Measurements from ENCODE around the gene ZBTB20.

ZBTB20 gene

GRCh38 chr3:114903213-114903612 is 243.9 kb downstream of the ZBTB20 start:
- DNase-seq: no peak

GRCh38 chr3:114902691-114903101 is 244.4 kb downstream of the ZBTB20 start:
- no peak for DNase-seq

DNA sequence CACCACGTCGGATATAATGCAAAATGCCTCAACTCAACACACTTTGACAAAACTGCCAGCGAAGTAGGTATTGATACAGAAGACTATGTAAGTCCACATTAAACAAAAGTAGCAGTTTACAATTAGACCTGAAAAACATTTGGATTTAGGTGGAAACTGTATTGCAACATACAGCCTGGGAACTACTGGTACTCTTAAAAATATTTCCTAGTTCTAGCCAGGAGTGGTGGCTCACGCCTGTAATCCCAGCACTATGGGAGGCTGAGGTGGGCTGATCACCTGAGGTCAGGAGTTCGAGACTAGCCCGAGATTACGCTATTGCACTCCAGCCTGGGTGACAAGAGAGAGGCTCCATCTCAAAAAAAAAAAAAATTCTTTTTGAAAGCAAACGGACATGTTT is 246.2 kb downstream of the ZBTB20 start:
- DNase-seq: no peak

- DNase-seq: no peak
Measured at GRCh38 chr3:114899186-114899931, 247.7 kb downstream of the ZBTB20 start.

- DNase-seq: no peak
Measured at GRCh38 chr3:114896978-114897377, 250.1 kb downstream of the ZBTB20 start.

- DNase-seq: no peak
Measured at GRCh38 chr3:114893361-114893760, 253.7 kb downstream of the ZBTB20 start.

DNA sequence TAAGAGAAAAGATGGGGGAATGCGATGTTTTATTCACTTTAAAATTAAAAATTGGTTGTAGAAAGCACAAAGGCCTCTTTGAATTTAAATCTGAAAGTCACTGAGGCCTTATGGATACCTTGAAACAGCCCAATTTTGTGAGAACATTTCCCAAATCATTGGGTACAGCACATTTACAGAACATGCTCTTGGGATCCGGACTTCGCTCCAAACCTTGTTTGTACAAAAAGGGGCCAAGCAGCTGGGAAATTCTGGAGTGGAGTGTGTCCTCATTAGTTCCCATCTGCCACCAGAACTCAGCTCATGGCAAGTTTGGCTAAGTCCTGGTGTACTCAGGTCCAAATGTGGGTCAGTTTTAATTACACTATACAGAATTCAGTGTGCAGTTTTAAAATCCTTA is 254.2 kb downstream of the ZBTB20 start:
- DNase-seq: no peak

GRCh38 chr3:114892131-114892879 is 254.8 kb downstream of the ZBTB20 start:
- no peak for DNase-seq

- no peak for DNase-seq
Measured at GRCh38 chr3:114887806-114888205, 259.3 kb downstream of the ZBTB20 start.

- no peak for DNase-seq
Measured at GRCh38 chr3:114886905-114887304, 260.2 kb downstream of the ZBTB20 start.

DNA sequence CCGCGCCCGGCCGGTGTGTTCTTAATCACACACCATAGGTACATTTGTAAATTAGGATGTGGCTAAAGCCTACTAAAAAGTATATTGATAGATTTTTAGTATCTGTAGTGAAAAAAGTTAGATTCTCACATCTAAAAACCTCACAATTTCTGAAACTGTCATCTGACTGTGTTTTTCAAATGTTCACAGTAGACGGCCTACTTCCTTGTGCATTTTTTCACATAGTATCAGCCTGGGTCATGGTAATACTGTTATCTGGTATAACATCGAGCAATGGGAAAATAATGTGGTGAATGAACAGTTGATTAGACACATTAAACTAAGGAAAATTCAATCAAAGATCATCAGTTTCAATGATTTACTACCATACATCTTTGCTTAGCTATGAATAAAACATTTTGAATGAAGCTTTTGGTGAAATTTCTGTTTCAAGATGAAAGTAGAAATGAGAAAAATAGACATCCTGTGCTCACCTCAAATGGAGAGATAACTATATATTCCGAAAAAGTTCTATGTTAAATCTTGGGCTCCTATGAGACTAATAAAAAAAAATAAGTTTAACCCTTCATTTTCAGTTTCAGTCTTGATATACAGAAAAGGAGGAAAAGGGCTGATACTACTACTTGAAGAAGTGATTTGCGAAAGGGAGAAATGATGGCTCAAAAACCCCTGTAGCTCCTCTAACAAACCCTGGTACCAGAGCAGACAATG is 262.7 kb downstream of the ZBTB20 start:
- no peak for DNase-seq

DNA sequence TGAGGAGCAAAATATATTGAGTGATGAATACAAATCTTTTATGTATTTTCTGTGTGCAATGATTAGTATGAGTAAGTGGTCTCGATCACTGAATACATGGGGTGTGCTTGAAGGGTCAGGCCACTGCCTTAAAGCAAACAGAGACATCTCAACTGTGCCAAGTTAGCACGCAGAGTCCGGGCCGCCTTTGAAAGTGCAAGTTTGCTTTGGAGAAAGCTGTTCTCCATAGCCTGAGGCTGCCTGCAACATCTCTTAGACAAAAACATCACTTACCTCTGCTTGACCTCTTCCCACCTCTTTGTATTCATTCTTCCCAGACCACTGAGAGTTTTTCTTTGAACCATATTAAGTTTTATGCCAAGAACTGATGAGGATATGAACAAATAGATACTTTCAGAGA is 267.0 kb downstream of the ZBTB20 start:
- DNase-seq: no peak

DNA sequence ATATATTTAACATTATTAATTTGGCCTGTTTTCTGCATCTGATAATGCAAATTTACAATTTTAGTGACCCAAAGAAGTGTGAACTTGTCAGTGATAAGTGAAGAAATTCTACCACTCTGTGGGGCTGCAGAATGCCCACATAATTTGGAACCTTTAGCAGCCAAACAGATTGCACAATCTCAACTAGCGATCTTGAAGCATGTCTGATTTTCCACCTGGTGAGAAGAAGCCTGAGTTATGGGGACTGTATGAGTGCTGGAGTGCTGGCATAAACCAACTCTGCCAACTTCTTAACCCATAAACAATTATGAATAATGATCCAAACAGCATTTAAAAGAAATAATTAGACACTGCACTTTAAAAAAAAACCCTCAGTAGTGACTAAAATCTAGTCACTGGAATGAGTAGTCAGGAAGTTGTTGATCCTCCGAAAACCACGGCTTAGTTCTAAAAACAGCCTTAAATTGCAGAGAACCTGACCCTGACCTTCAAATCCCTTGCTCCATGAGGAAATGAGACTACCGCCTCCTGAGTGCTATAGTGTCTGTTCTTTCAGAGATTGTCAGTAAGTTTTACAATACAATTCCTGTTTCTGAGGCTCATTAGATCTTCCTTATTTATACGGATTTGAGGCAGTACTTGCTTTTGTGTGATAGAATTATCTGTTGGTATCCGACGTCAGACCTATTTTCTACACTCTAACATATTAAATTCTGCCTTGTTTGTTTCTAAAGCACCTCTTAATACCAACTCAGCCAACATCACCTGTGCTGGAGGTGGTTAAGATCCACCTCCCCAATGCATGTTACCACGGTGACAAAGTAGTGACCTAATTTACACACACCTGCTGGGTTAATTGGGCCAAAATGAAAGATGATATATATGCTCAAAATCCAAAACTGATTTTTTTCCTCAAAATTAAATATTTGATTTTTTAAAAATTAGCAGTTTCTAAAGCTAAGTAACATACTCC is 267.7 kb downstream of the ZBTB20 start:
- no peak for DNase-seq

DNA sequence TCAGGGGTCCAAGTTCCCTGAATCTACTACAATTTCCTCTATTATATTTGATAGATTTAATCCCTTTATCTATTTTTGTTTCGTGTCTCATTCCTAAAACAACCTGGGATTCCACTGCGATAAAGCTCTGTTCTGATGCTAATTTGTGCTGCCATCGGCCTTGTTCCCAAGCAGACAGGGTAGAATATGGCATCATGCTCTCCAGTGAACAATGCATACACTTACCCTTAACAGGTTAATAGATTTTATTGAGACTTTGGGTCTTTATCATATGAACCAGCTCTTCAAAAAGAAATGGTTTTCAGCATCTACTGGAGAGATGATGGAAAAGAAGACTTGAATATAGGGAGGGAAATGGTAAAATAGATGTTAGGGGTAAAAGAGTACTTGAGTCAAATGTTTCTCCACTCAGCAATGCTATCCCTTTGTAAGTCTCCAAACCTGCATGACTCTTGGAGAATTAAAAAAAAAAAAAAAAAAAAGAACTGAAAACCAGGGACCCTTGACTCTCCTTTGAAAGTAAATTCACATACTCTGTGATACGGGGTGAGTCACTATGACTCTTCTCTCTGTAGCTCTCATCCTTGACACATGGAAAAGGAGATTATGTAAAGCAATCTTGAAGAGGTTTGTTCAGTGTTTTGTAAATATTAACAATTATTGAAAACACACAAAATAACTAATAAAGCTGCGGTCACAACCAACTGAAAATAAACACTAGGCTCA is 268.8 kb downstream of the ZBTB20 start:
- DNase-seq: no peak

GRCh38 chr3:114877378-114878113 is 269.5 kb downstream of the ZBTB20 start:
- DNase-seq: no peak

GRCh38 chr3:114874522-114874971 is 272.5 kb downstream of the ZBTB20 start:
- no peak for DNase-seq

DNA sequence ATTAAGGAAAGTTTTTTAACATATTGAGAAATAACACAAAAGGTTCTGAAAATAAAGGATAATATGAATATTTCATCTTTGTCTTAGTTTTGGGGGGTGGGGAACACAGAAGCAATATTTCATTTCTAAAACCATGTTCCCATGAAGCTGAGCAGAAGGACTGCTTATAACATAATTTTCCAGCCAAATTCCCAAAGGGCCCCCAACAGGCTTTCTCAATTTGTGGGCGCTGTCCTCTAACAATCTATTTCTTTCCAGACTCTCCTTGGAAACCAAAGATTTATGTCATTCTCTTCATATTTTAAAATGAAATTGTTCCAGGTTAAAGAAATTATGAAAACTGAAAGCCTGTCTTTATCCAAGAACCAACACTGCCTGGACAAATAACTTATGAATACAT is 273.5 kb downstream of the ZBTB20 start:
- no peak for DNase-seq

DNA sequence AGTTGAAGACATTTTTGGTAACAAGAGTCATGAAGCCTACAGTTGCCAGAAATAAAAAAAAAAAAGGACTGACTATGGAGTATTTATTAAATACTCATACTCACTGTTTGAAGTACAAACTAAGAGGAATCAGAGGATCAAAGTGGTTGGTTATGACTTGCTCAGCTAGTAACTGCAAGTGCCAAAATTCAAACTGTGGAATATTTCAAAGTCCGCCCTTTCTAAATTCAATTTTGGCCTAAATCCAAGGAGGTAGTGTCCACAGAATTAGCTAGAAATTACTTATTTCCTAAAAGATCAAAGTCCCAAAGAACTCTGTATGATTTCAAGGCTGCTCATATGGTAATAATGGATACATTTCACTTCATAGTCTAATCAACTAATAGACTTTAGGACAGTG is 274.5 kb downstream of the ZBTB20 start:
- no peak for DNase-seq

- no peak for DNase-seq
Measured at GRCh38 chr3:114872050-114872449, 275.0 kb downstream of the ZBTB20 start.

- no peak for DNase-seq
Measured at GRCh38 chr3:114867835-114868503, 279.1 kb downstream of the ZBTB20 start.

Data from T-helper 9 cell (primary cell).